Brain microvascular endothelial cell (primary cell): Measurements from ENCODE around the gene FBXL20.
"Not testable (repeated sequence)": the region's sequence is repeated elsewhere in the genome, so short reads cannot be mapped to it uniquely, and the experiment has no call there.

Source experiments
- DNase-seq: peaks from one replicate; pipeline ENCODE4 v3.0.0-alpha.2; 2020
- H3K27ac ChIP-seq: fragments of 250-450 bp; sonication (Bioruptor Pico); 2 replicates; pipeline ENCODE4 v1.5.1; 2020; ENCODE audit warnings: mild to moderate bottlenecking, moderate library complexity
- H3K27me3 ChIP-seq: fragments of 250-450 bp; sonication (Bioruptor Pico); replicated peaks from 2 replicates; pipeline ENCODE4 v1.5.1; 2020; ENCODE audit warnings: mild to moderate bottlenecking
- H3K36me3 ChIP-seq: fragments of 250-450 bp; sonication (Bioruptor Pico); replicated peaks from 2 replicates; pipeline ENCODE4 v1.5.1; 2020; ENCODE audit warnings: mild to moderate bottlenecking
- H3K4me3 ChIP-seq: 2 replicates; pipeline ENCODE4 v1.5.1; 2011; ENCODE audit warnings: low read depth, mild to moderate bottlenecking, control low read depth, low read length, moderate library complexity
- in situ Hi-C: cut with HindIII; loops from 2 replicates; pipeline ENCODE4 v1.10.0; 2017; ENCODE audit warnings: low sequenced_read_pairs, low pct_ligation_motif_present
- TF ChIP-seq, protein P1 (sequence below): IDR thresholded peaks from 2 replicates; pipeline ENCODE4 v1.5.1; 2011; ENCODE audit warnings: low read depth, mild to moderate bottlenecking, moderate library complexity, low read length, control low read depth, inconsistent platforms; ENCODE audit errors: missing control alignments

The FBXL20 gene

DNA sequence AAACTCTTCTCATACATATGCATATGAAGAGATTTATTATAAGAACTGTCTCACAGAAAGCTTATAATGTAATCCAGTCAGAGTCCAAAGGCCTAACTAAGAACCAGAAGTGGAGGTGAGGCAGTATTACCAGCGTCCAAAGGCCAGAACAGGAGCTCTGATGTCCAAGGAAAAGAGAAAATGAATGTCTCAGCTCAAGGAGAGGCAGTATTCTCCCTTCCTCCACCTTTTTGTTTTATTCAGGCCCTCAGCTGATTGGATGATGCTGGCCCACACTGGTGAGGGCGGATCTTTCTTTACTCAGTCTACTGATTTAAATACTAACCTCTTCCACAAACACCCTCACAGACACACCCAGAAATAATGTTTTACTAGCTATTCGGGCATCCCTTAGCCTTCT is 43.4 kb downstream of the FBXL20 start:
- in situ Hi-C loops = no loop called here
- H3K27me3 ChIP-seq = no peaks in the 10 kb centered on the region
- H3K27ac ChIP-seq = no peak overlapping the region
- TF ChIP-seq, protein P1, sequence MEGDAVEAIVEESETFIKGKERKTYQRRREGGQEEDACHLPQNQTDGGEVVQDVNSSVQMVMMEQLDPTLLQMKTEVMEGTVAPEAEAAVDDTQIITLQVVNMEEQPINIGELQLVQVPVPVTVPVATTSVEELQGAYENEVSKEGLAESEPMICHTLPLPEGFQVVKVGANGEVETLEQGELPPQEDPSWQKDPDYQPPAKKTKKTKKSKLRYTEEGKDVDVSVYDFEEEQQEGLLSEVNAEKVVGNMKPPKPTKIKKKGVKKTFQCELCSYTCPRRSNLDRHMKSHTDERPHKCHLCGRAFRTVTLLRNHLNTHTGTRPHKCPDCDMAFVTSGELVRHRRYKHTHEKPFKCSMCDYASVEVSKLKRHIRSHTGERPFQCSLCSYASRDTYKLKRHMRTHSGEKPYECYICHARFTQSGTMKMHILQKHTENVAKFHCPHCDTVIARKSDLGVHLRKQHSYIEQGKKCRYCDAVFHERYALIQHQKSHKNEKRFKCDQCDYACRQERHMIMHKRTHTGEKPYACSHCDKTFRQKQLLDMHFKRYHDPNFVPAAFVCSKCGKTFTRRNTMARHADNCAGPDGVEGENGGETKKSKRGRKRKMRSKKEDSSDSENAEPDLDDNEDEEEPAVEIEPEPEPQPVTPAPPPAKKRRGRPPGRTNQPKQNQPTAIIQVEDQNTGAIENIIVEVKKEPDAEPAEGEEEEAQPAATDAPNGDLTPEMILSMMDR = no peak
- H3K4me3 ChIP-seq = no peak overlapping the region
- no peak for DNase-seq
- H3K36me3 ChIP-seq = no peaks in the 10 kb centered on the region

DNA sequence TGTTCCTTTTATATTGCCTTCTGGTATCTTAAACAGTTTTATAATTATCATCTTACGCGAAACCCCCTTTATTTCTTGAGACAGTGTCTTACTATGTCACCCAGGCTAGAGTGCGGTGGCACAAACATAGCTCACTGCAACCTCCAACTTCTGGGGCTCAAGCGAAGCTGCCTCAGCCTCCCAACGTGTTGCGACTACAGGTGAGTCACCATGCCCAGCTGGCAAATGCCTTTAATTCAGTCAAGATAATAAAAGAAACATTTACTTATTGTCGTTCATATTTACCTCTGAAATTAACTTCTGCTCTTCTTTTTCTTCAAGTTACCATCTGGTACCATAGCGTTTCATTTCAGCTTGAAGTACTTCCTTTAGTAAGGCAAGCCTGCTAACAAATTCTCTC is 43.9 kb downstream of the FBXL20 start:
- H3K4me3 ChIP-seq = no peak overlapping the region
- no peak for DNase-seq
- TF ChIP-seq, protein P1 = no peak
- H3K27ac ChIP-seq = no peak overlapping the region
- in situ Hi-C loops = no loop called here
- no peaks in the 10 kb centered on the region for H3K27me3 ChIP-seq
- H3K36me3 ChIP-seq = no peaks in the 10 kb centered on the region

DNA sequence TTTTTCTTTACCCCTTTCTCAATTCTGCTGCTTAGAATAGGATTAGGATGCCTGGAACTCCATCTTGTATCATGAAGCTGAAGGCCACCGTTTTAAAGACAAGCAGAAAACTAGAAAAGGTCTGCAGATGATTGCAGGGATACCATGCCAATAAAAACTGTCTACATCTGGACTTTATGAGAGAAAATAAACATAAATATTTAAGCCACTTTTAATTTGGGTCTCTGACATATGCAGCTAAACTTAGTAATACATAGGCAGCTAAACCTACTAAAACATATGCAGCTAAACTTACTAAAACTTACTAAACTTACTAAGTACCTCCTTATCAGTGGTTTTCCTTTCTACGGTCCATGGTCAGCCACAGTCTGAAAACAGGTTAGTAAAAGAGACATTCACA is 48.4 kb downstream of the FBXL20 start:
- no peak for DNase-seq
- Histone ChIP-seq H3K27ac (no peak overlapping the region), H3K4me3 (no peak overlapping the region), H3K36me3 (no peaks in the 10 kb centered on the region), H3K27me3 (no peaks in the 10 kb centered on the region)
- in situ Hi-C loops = no loop called here
- TF ChIP-seq, protein P1 = no peak

DNA sequence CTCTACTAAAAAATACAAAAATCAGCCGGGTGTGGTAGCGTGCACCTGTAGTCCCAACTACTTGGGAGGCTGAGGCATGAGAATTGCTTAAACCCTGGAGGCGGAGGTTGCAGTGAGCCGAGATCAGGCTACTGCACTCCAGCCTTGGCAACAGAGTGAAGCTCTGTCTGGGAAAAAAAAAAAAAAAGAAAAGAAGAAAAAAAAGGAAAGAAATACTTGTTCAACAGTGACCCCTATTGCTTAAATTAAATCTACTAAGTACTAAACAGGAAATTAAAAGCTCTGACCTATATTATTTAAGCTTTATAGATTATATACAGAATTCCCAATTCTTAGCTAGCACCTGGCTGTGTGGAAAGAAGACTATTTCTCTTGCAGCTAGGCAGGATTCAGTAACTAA is 48.9 kb downstream of the FBXL20 start:
- H3K27ac ChIP-seq = no peak overlapping the region
- no peak for DNase-seq

DNA sequence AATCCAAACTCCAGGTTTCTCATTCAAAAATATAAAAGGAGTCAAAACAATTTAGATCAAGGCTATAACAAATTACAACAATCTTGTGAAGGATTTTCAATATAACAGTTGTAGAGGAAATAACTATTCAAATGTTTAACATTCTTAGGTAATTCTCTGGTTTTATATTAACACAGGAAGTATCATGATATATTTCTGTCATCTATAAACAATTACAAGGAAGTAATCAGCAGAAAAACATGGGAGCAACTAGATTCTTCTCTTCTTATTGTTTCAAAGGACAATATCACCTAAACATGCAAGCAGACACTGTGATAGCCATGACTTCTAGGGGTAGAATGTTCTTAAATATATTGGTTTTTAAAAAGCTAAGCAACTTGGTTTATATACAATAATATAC is 49.9 kb downstream of the FBXL20 start:
- no peaks in the 10 kb centered on the region for H3K27me3 ChIP-seq
- in situ Hi-C loops = no loop called here
- no peak overlapping the region for H3K27ac ChIP-seq
- H3K36me3 ChIP-seq = no peaks in the 10 kb centered on the region
- TF ChIP-seq, protein P1 = no peak
- no peak for DNase-seq
- no peak overlapping the region for H3K4me3 ChIP-seq

More for the DNA sequence above, 48.9 kb downstream of the FBXL20 start:
- Histone ChIP-seq H3K4me3 (no peak overlapping the region), H3K36me3 (no peaks in the 10 kb centered on the region), H3K27me3 (no peaks in the 10 kb centered on the region)
- in situ Hi-C loops = no loop called here
- TF ChIP-seq, protein P1 = no peak

DNA sequence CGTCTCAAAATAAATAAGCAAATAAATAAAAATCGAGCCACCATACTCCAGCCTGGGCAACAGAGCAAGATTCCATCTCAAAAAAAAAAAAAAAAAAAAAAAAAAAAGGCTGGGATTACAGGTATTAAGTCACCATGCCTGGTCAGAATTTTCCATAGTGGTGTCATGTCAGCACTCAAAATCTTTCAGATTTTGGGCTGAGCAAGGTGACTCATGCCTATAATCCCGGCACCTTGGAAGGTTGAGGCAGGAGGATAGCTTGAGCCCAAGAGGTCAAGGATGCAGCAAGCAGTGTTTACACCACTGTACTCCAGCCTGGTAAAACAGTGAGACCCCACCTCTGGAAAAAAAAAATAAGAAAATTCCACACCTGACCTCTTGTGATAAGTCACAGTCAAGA is 52.2 kb downstream of the FBXL20 start:
- Histone ChIP-seq H3K36me3 (no peaks in the 10 kb centered on the region), H3K4me3 (no peak overlapping the region), H3K27ac (no peak overlapping the region), H3K27me3 (no peaks in the 10 kb centered on the region)
- DNase-seq = no peak
- in situ Hi-C loops = no loop called here
- TF ChIP-seq, protein P1 = no peak

DNA sequence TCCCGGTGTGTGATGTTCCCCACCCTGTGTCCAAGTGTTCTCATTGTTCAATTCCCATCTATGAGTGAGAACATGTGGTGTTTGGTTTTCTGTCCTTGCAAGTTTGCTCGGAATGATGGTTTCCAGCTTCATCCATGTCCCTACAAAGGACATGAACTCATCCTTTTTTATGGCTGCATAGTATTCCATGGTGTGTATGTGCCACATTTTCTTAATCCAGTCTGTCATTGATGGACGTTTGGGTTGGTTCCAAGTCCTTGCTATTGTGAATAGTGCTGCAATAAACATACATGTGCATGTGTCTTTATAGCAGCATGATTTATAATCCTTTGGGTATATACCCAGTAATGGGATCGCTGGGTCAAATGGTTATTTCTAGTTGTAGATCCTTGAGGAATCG is 54.6 kb downstream of the FBXL20 start:
- H3K27ac ChIP-seq, DNase-seq, H3K27me3 ChIP-seq, H3K36me3 ChIP-seq, in situ Hi-C loops, H3K4me3 ChIP-seq: not testable (repeated sequence)
